Right lobe of liver (tissue), 6 donors: ENCODE results near the gene MOAP1. TPM values are rescaled to one million over a fixed set of nuclear protein-coding genes. Genes with fewer than 3 reads are reported as not detected.
A peak's percentile ranks its signal among the peaks of the same experiment; 100 is the strongest.

Experiments
- ATAC-seq, 4 donors: fragments of 200-7000 bp; cut with Tn5 transposase; one replicate each; pipeline ENCODE4 v1.9.1; 2020; ENCODE audit warnings: mild to moderate bottlenecking in 4 of 4, moderate library complexity in 4 of 4
- DNase-seq, 3 donors: peaks; one replicate each; pipeline ENCODE4 v3.0.0-alpha.2; 2020
- H3K27ac ChIP-seq, 3 donors: fragments of 200-600 bp; one replicate each; pipeline ENCODE4 v1.8.0; 2022
- H3K27me3 ChIP-seq, 2 donors: fragments of 200-600 bp; one replicate each; pipeline ENCODE4 v1.8.0; 2022
- H3K36me3 ChIP-seq, 4 donors: fragments of 200-600 bp; sonication (generic) in 1 of 4; one replicate each; pipeline versions ENCODE4 v1.5.1 to v1.8.0; 2017 to 2022; ENCODE audit warnings: control low read depth in 1 of 4
- H3K4me1 ChIP-seq, 4 donors: fragments of 200-600 bp; sonication (generic) in 1 of 4; one replicate each; pipeline versions ENCODE4 v1.5.1 to v1.8.0; 2017 to 2022; ENCODE audit warnings: control low read depth in 1 of 4
- H3K4me3 ChIP-seq, 3 donors: fragments of 200-600 bp; one replicate each; pipeline ENCODE4 v1.8.0; 2022
- H3K9me3 ChIP-seq, 4 donors: fragments of 200-600 bp; sonication (generic) in 1 of 4; one replicate each; pipeline versions ENCODE4 v1.5.1 to v1.8.0; 2017 to 2022; ENCODE audit warnings: control low read depth in 1 of 4
- CTCF ChIP-seq, 4 donors: fragments of 200-600 bp in 3 of 4; fragments of 450-650 bp in 1 of 4; IDR thresholded peaks; one replicate each; pipeline versions ENCODE4 v1.5.1 to v1.8.0; 2016 to 2022; ENCODE audit warnings: antibody characterized with exemption in 4 of 4, mild to moderate bottlenecking in 2 of 4
- POLR2A ChIP-seq: fragments of 450-650 bp; IDR thresholded peaks from one replicate; pipeline ENCODE4 v1.6.1; 2017; ENCODE audit warnings: antibody characterized with exemption, mild to moderate bottlenecking
- WGBS: methylation state at CpG from one replicate; pipeline ENCODE4 v1.1.6; 2018; ENCODE audit warnings: low coverage, low lambda C conversion rate; ENCODE audit not compliant: insufficient coverage; ENCODE audit errors: missing lambda C conversion rate; 5-methylcytosine and 5-hydroxymethylcytosine counted together
- intact Hi-C, 2 donors: fragments of 100-400 bp; cut with DNase I; formaldehyde crosslinking; loops; one replicate each; pipeline versions ENCODE4 v1.11.2 to v1.14.1; 2022
- total RNA-seq, 6 experiments: library from RNA; depleted of rRNA in 2 of 6; stranded (reverse); fragments of >200 nt in 2 of 6; fragmentation: NEBNext Ultra II Directional in 3 of 6; extraction: Animal tissue kit (Norgen Biotek cat#: 25700) in 3 of 6; gene quantifications; one replicate each; pipeline versions ENCODE4 v1.1.0 to v1.2.4, GENCODE V29; 2016 to 2023
- donor health status: DM: no; HTN: yes; CAD: no.
- donor health status: DM: no; HTN: no; CAD: no.
- donor health status: DM: no; HTN: no; CAD: no.
- donor health status: DM: no; HTN: yes; CAD: no.
- donor health status: DM: no; HTN: yes; CAD: no.

The MOAP1 gene
- total RNA-seq, 6 experiments from 2014 or later, result 9.4 to 13.5 (median 11.3) TPM

GRCh38 chr14:93219103-93219726, 34.5 kb upstream of the MOAP1 start:
- intact Hi-C loops, result no loop called here
- peak; percentile 87 to 92 (median 90) for ATAC-seq
- TF ChIP-seq POLR2A, result no peak
- TF ChIP-seq CTCF (IDR thresholded peaks at IDR 0.05), result peak; percentile 45 to 71 (median 60)
- Histone ChIP-seq H3K27me3 (no peaks in the 10 kb centered on the region), H3K27ac (no peak overlapping the region), H3K36me3 (peaks cover 0 to 51% (median 24%) of the 10 kb centered on the region in 4 donors), H3K9me3 (no peaks in the 10 kb centered on the region), H3K4me1 (no peaks in the 10 kb centered on the region), H3K4me3 (no peak overlapping the region)
- peak in 1 of 3 donors; percentile 54 for DNase-seq
- WGBS, result 36% methylated on average over 3 of the region's 3 CpGs

- peaks cover 0 to 65% (median 19%) of the 10 kb centered on the region in 4 donors for H3K36me3 ChIP-seq
- H3K27ac ChIP-seq, result no peak overlapping the region
- intact Hi-C loops, result no loop called here
- H3K4me1 ChIP-seq, result no peaks in the 10 kb centered on the region
- DNase-seq, result no peak
- no peaks in the 10 kb centered on the region for H3K9me3 ChIP-seq
- WGBS, result 78% methylated on average over 2 of the region's 2 CpGs
- ATAC-seq, result no peak
- H3K27me3 ChIP-seq, result no peaks in the 10 kb centered on the region
- TF ChIP-seq CTCF (IDR thresholded peaks at IDR 0.05) (no peak), POLR2A (no peak)
- H3K4me3 ChIP-seq, result no peak overlapping the region
Observed at GRCh38 chr14:93214598-93214997, 29.9 kb upstream of the MOAP1 start.

GRCh38 chr14:93212432-93212831, 27.7 kb upstream of the MOAP1 start:
- Histone ChIP-seq H3K27me3 (no peaks in the 10 kb centered on the region), H3K4me3 (no peak overlapping the region), H3K36me3 (peaks cover 0 to 65% (median 18%) of the 10 kb centered on the region in 4 donors), H3K4me1 (peaks cover 0 to 12% (median 0%) of the 10 kb centered on the region in 4 donors), H3K9me3 (no peaks in the 10 kb centered on the region), H3K27ac (no peak overlapping the region)
- DNase-seq (no peak), ATAC-seq (no peak)
- 82% methylated on average over 3 of the region's 3 CpGs for WGBS
- TF ChIP-seq POLR2A (no peak), CTCF (IDR thresholded peaks at IDR 0.05) (no peak)
- intact Hi-C loops, result no loop called here

GRCh38 chr14:93207468-93208308, 23.0 kb upstream of the MOAP1 start:
- H3K36me3 ChIP-seq, result peaks cover 0 to 23% (median 2%) of the 10 kb centered on the region in 4 donors
- DNase-seq (peak in 1 of 3 donors; percentile 65), ATAC-seq (peak; percentile 64 to 72 (median 66))
- TF ChIP-seq CTCF (IDR thresholded peaks at IDR 0.05) (no peak), POLR2A (no peak)
- peak overlapping the region; percentile 91 to 99 (median 95) for H3K4me3 ChIP-seq
- H3K27ac ChIP-seq, result peak overlapping the region; percentile 16 to 77 (median 30)
- intact Hi-C loops, result no loop called here
- WGBS, result 0% methylated on average over 19 of the region's 23 CpGs
- no peaks in the 10 kb centered on the region for H3K27me3 ChIP-seq
- H3K9me3 ChIP-seq, result no peaks in the 10 kb centered on the region
- H3K4me1 ChIP-seq, result peaks cover 0 to 18% (median 0%) of the 10 kb centered on the region in 4 donors
